ENCODE measurements around the gene KCTD8.

The KCTD8 gene

DNA sequence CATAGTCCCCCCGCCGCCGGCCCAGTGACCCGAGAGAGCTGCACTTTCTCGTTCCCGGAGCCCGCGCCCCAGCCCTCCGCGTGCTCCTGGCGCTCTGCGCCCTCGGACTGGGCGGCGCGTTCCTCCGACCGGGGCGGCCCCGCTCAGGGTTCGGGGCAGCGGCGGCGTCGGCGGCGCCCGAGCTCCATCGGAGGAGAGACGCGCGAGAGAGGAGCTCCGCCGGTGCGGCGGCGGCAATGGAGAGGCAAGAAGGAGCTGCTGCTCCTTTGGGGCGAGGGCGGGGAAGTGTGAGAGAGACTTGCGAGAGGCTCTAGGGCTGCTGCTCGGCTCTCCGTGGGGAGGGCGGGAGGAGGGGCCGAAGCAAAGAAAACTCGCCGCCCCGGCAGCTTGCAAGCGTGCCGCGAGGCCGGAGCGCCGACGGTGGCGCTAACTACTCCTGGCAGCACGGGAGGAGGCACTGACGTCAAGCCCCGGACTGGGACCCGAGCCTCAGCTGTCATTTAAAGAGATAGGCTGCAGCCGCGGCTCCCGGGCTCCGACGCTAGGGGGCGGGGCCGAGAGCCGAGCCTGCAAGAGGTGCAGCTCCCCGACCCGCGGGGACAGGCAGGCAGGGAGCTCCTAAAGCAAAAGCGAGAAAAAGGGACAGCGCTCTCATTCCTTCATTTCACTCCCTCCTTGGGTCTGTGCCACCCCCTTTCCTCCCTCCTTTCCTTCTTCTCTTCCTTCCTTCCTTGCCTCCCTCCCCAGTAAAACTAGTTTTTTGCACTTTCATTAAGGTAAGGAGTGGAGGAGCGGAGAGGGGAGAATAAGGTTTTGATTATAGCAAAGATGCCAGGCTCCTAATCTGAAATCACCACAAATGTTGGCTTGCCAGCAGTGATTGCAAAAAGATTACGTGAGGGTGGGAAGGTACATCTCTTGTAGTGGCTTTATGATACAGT lies at the start of gene KCTD8:
Gene KCTD8 (minus strand): TSS at position 289 of the 941 bp plus-strand sequence.
- peak; percentile 96 for DNase-seq

DNA sequence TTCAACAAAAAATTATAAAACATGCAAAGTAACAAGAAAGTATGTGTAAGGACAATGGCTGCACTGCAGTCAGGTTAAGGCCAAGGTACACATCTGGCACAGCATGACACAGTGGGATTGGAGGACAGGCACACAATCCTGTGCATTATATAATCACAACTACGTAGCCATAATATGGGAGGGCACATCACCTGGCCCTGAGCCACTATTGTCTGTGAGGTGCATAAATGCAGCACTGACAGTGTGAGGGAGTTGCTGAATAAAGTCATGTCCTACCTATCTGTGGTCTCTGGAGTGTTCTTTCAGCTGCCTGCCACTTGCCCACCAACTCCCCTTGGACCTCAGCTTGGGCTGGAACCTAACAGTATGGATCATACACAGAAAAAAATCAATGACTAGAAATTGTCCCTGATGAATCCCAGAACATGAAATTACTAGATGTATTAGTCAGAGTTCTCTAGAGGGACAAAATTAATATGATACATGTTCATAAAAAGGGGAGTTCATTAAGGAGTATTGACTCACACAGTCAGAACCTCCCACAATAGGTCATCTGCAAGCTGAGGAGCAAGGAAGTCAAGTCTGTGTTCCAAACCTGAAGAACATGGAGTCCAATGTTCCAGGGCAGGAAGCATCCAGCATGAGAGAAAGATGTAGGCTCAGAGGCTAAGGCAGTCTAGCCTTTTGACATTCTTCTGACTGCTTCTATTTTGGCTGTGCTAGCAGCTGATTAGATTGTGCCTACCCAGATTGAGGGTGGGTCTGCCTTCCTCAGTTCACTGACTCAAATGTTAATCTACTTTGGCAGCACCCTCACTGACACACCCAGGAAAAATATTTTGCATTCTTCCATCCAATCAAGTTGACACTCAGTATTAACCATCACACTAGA lies 46.4 kb upstream of the KCTD8 start:
- DNase-seq = no peak

DNA sequence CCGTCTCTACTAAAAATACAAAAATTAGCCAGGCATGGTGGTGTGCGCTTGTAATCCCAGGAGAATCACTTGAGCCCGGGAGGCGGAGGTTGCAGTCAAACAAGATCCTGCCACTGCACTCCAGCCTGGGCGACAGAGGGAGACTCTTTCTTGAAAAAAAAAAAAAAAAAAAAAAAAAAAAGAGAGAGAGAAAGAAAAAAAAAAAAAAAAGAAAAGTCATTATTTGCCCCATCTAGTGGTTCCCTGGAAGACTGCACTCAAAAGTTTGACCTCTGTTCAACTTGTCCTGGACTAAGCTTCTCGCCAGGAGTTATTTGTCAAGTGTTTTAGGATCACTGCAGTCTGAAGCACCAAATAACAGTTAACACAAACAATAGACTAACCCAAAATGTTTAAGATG lies 45.3 kb upstream of the KCTD8 start:
- no peak for DNase-seq

DNA sequence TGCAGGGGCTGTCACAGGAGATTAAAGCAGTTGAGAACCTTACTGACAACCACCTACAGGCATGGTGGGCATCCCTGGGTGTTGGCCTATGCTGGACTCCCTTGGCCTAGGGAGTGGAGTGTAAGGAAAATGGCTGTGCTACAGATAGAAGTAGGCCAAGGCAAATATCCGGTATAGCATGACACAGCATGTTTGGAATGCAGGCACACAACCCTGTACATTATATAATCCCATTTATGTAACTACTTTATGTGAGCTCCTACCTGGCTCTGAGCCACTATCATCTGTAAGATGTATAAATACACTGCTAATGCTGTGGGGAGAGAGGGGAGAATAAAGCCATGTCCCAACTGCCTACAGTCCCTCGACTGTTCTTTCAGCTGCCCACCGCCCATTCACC lies 38.7 kb upstream of the KCTD8 start:
- DNase-seq = no peak

DNA sequence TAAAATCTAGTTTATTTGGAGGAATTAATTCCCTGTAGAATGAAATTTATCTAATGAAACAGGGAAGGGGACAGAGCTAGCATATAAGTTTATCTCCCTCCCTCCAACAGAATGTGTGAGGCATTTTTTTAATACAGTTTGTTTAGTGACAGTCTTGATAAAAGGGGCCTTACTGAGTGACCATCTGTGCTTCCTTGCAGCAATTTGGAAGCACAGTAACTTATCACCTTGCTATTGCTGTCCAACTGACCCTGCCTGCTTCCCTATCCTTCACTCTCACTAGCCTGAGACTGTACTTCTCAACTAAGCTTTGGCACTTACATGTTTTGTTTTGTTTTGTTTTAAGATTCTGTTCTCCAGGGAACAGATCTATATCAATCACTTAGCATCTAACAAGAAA lies 31.1 kb upstream of the KCTD8 start:
- DNase-seq = no peak

DNA sequence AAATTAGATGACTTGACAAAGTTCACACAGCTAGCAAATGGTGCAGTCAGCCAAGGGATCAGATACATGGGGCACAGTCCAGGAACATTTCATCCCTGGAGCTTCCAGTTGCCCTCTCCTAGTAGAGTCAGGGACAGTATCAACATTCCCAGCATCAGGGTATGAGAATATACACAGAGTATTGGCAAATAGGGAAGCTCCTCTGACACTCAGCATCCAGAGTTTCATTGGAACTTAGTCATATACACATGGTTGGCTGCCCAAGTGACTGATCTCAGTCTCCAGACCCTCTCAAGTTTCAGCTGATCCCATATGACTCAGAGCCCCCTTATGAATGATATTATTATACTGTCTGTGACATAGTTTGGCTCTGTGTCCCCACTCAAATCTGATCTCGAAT lies 13.7 kb upstream of the KCTD8 start:
- DNase-seq = no peak

DNA sequence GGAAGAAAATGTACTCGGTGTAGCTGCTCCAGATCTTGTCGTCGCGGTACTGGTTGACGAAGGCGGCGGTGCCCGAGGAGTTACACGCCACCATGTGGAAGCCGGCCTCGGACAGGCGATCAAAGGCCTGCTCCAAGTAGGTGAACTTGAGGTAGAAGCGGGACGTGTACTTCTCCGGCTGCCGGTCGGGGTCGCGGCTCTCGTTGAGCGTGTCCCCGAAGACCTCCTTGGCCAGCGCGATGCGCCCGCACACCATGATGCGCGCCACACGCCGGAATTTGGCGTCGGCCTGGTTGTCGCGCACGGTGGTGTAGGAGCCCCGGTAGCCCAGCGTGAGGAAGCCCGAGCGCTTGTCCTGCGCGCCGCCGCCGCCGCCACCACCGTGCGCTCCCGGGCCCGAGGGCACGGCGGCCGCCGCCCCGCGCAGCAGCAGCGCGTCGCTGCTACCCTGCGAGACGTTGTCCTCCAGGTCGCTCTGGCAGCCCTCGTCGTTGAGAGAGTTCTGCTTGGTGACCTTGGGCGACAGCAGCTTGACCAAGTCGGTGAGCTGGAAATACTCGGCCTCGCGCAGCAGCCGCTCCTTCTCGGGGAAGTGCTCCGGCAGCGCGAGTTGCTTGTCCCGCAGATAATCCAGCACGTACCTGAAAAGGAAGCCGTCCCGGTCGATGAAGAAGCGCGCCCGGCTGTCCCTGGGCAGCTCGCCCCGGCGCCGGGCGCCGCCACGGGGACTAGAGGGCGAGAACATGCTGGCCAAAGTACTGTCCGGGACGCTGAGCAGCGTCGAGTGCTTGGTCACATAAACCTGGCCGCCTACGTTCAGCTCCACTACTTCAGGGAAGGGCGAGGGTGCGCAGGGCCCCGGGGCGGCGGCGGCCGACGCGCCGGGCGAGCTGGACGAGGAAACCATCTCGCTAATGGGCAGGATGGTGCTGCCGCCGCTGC lies 775 bp downstream of the KCTD8 start:
- peak; percentile 72 for DNase-seq

DNA sequence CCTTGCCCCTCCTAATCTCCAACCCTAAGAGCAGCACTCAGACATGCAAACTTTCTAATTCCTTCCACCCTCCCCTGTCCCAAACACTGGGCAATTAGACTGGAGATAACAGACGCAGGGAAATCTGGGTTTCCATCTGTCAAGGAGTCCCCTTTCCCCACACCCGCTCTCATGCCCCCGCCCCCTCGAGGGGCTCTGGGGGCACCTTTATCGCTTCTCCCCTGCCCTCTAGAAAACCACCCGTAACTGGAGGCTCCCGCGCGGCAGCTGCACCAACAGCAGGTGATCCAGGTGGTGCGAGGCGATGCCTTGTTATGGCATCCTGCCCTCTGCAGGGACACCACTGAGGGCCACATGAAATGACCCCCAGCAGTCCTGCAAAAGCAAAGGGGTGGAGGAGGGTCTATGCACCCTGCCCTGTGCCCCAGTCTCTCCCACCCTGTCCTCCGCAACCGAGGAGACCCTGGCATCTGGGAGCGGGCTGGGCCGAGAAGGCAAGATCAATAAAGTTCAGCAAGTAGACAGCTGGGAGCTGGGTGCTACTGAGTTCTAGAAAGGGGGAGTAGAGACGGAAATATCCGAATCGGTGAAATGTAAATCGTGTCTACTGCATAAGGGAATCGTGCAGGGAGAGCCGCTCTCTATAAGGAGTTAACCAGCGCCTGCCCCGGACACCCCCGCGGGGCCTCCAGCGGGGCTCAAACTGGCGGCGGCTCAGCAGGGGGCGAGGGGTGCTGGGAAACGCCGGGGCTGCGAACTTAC lies 1.6 kb downstream of the KCTD8 start:
- DNase-seq = no peak

DNA sequence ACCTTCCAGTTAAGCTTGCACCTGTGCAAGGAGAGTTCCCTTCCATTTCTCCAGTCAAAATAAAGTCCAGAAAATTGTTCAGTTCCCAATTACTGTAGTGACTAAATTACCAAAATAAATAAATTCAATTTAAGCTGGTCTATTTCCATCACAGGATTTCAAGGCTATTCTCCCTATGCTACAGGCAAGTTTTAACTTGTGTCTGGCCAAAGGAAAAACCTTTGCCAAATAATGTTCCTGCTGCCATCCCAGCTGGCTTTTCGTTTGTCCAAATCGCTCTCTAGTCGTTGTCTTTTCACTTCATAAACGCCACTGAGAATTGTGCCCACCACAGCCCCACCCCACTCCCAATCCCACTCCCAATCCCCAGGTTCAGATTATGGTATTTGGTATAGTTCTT lies 2.4 kb downstream of the KCTD8 start:
- DNase-seq = no peak

DNA sequence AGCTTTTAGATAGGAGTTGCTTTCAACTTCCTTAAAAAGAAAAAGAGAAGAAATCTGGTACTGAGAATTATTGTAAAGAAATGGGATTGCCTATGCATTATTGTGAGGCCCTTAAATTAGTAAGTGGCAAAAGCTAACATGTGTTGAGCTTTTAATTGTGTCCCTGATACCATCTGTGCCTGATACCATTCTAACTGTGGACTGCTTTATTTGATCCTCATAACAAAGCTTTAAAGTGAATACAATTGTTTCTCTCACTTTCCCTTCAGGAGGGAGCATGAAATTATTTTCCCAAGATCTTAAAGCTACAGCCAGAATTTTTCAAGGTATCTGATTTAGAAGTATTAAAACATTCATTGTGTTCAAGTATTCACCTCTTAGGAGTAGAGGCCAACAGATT lies 9.9 kb downstream of the KCTD8 start:
- no peak for DNase-seq

DNA sequence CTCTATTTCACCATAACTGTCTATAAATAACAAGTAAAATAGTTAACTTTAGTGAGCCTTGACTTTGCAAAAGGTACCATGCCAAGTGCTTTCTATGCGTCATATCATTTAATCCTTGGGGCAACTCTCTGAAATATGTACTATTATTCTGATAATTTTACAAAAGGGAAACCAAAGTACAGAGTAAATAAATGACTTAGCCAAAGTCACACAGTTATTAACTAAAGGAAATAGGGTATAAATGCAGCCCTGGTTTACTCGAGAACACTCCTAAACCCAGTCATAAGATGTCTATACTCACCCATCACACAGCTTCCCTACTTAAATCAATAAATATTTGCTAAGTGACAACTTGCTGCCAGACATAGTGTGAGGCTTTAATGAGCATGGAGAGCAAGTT lies 14.4 kb downstream of the KCTD8 start:
- no peak for DNase-seq

DNA sequence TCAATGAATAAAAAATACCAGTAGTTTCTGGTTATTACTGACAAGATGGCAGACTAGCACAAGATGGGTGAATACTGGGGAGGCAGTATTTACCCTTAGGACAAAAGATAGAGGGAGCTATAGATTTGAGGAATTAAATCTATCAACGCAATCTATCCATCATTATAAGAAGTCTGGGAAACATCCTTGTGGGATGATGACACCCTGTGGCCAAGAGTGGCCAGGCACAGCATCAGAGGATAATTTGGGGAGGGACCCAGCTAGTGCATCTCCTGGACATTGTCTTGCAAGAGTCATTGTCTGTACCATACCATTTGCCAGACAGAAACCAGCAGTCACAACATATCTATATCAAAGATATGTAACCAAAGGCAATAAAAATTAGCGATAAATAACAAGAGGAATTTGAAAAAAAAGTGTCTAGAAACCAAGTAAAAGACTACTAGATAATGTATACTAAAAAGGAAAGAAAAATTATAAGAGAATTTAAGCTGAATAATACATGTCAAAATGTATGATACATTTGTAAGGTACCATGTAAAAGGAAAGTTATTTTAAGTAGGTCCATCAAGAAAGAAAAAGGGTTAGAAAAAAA lies 22.9 kb downstream of the KCTD8 start:
- peak; percentile 37 for DNase-seq

DNA sequence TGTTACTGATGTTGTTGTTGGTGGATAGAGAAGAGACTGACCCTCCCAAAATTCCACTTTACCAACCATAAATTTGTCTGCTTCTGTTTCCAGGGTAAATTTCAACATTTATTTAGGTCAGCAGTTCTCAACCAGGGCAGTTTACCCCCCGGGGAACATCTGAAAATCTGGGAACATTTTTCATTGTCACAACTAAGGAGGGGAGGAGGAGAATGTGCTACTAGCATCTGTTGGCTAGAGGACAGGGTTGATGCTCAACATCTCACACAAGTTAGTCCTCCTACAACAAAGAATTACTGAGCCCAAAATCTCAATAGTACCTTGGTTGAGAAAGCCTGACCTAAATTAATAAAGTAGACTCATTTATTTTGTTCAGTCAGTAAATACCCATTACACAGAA lies 25.7 kb downstream of the KCTD8 start:
- DNase-seq = no peak

DNA sequence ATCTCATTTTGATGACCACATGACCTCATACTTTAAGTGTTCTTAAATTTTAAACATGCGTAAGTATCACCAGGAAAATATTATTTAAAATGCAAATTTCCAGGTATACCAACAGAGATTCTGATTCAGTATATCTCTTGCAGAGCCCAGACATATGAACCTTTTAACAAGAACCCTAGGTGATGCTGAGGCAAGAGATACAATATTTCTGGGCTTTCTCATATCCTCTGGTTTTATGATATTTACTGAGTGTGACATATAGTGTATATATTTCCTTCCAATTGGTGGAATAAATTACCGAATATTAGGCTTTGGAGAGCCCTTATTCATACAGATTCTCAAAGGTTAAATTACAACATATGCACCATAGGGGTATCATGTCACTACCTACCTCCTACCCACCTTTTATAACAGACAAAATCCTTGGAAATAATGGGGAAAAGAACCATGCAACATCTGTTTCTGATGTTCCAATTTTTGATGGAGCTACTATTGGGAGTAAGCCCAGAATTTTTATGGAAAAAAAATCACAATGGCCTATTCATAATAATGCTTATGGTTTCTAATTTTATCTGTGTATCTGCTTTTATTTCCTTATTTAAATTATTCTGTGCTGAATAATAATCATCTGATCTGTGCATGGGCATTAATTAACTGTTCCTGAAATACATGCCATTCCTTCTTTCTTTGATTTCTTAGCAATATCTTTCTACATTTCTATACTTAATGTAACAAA lies 27.1 kb downstream of the KCTD8 start:
- no peak for DNase-seq

DNA sequence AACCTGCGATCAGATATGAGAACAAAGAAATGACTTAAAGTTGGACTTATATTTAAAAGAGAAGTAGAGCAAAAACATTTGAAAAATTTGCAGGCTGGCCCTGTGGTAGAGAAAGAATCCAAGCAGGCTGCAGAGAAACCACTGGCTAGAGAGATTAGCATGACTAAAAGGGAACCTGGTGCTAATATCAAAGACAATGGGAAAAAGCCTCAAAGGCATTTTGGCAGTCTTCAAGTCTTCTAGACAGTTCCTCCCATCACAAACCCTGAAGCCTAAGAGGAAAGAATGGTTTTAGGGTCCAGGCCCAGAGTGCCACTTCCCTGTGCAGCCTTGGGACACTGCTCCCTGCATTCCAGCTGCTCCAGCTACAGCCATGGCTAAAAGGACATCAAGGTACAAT lies 33.4 kb downstream of the KCTD8 start:
- DNase-seq = no peak

DNA sequence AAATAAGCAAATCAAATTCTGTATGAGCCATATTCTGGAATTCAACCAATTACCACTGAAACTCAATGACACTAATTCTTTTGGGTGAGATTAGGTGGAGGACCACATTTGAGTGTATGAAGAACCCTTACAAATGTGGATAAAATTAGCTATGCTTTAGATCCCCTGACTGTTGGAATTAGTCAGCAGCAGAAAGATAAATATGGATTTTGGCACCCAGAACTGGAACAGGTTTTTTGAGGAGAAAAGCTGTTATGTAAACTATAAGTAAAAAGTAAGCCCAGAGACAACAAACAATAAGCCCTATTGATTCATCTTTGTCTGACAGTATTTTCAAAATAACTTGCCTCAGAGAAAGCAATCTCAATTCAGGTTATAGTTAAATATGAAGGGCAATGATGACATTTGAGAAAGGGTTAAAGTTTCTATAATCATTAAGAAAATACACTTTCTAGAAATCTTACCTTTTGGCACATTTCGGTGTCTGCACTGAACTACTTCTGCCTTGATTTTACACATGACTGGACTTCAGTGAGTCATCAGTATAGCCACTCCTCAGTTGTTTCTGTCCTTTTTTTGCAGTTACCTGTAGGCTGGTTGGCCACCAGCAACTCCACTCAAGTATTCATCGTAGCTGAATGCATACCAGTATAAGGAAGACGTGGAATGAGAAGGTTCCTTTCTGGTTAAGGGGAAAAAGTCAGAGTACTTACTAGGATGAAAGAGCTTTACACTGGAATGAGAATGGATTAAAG lies 80.0 kb downstream of the KCTD8 start:
- no peak for DNase-seq

DNA sequence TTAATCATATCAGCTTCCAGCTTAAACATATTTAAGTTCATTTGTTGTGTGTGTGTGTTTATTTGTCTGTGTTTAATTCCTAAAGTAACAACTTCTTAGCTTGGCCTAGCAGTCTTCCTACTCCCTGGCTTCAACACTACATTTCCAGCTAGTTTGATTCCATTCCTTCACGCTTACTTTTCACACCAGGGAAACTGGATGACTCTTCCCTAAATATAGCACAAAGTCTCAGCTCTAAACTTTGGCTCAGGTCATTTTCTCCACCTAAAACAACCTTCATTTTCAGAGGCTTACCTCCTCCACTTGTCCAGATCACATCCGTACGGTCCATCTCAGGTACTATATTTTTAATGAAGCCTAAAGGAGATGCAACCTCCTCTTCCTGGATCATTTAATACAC lies 94.4 kb downstream of the KCTD8 start:
- DNase-seq = no peak

DNA sequence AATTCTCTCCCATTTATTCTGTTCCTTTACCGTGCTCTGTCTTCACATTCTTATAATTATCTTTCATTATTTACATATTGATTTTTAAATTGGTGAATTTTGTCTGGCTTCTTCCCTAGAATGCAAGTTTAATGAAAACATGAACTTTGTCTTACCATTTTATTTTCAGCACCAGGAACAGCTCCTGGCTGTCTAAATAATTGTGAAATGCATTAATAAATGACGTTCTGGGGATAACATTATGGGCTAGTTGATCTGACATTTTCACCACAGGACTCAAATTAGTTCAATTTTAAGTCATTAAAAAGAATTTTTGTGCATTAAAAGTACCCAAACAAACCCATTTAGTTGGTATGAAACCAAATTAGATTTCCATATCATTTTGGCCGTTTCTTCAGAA lies 97.5 kb downstream of the KCTD8 start:
- no peak for DNase-seq

DNA sequence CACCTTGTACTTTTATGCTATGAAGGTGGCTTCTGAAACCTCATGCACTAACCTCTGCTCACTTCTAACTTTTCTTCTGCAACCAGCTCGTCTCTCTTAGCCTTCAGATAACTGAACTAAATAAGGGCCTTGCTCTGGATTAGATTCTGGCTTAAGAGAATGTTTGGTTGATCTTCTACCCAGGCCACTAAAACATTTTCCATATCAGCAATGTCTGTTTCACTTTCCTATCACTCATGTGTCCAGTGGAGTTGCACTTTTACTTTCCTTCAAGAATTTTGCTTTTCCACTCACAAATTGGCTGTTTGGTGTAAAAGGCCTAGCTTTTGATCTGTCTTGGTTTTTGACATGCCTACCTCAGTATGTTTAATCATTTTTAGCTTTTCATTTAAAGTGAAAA lies 105.8 kb downstream of the KCTD8 start:
- no peak for DNase-seq

DNA sequence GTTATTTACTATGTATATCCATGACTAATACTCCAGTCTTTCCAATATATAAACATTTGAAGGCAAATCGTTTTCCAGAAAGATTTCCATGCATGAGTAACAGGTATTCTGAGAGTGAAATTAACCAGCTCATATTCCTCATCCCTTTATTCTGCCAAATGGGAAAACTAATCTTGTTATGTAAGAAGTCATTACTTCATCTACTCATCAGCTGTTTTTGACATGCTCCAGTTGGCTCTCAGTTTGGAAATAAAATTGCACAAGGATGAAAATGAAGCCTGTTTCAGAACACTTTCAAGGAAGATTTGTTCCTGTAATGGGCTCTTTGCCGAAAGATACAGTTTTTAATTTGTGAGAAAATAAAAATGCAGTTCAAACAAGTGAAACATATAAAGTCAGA lies 121.9 kb downstream of the KCTD8 start:
- no peak for DNase-seq
